ENCODE measurements around the gene MAGI3.

DNA sequence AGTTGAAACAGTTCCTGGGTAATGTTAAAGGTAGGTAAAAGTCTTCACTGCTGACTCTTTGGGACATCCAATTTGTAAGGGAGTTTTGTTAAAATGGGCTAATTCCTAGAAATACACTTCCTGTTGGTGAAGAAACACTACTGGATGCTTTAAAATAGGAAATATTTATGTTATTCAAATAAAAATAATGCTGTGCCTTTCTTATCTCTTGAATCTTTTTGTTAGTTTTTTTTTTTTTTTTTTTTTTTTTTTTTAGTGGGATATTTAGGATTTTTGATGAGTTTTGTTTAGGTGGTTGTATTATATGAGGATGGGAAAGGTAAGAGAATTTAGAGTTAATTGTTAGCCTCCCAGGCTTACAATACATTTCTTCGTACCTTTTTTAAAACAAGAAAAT, 4.5 kb downstream of the MAGI3 start:
- TF ChIP-seq, protein P1, sequence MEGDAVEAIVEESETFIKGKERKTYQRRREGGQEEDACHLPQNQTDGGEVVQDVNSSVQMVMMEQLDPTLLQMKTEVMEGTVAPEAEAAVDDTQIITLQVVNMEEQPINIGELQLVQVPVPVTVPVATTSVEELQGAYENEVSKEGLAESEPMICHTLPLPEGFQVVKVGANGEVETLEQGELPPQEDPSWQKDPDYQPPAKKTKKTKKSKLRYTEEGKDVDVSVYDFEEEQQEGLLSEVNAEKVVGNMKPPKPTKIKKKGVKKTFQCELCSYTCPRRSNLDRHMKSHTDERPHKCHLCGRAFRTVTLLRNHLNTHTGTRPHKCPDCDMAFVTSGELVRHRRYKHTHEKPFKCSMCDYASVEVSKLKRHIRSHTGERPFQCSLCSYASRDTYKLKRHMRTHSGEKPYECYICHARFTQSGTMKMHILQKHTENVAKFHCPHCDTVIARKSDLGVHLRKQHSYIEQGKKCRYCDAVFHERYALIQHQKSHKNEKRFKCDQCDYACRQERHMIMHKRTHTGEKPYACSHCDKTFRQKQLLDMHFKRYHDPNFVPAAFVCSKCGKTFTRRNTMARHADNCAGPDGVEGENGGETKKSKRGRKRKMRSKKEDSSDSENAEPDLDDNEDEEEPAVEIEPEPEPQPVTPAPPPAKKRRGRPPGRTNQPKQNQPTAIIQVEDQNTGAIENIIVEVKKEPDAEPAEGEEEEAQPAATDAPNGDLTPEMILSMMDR (conservative IDR thresholded peaks at IDR 0.05 in 1 of 2, IDR thresholded peaks at IDR 0.05 in 1 of 2; ENCODE audit: low read depth in 1 of 2, low read length in 2 of 2), result no peak
- TF ChIP-seq EZH2 (IDR thresholded peaks at IDR 0.05; ENCODE audit: low read length, missing control alignments), result no peak
